ENCODE data around the gene RNPEP. TPM values are rescaled to one million over a fixed set of nuclear protein-coding genes. Genes with fewer than 3 reads are reported as not detected.
"Not testable (repeated sequence)": the region's sequence is repeated elsewhere in the genome, so short reads cannot be mapped to it uniquely, and the experiment has no call there.

RNPEP gene
- total RNA-seq, 1 donor from 2014 or later, result 33.2 TPM

- intact Hi-C loops (cut with micrococcal nuclease), result loop anchor here (1.0 kb wide), 1 partner anchor 126 kb away; no protein-coding TSS in a partner anchor
Measured at GRCh38 chr1:202009326-202010179, 27.1 kb downstream of the RNPEP start.

- intact Hi-C loops (cut with micrococcal nuclease), result no loop called here
Measured at GRCh38 chr1:202010180-202011015, 27.9 kb downstream of the RNPEP start, which contains the start of gene ELF3. TSS of gene ELF3 (plus strand) at chr1:202010587. CDS start at chr1:202011137, 550 bp downstream.

- intact Hi-C loops (cut with micrococcal nuclease), result no loop called here
Measured at GRCh38 chr1:202011994-202012393, 29.5 kb downstream of the RNPEP start.

GRCh38 chr1:202012544-202013478 lies 30.4 kb downstream of the RNPEP start:
- intact Hi-C loops (cut with micrococcal nuclease), result no loop called here

GRCh38 chr1:202013603-202014002 lies 31.2 kb downstream of the RNPEP start:
- intact Hi-C loops (cut with micrococcal nuclease), result no loop called here

GRCh38 chr1:202014060-202014459 lies 31.6 kb downstream of the RNPEP start:
- intact Hi-C loops (cut with micrococcal nuclease), result no loop called here

- intact Hi-C loops (cut with micrococcal nuclease), result no loop called here
Measured at GRCh38 chr1:202014915-202015661, 32.6 kb downstream of the RNPEP start.

- intact Hi-C loops (cut with micrococcal nuclease), result no loop called here
Measured at GRCh38 chr1:202015662-202015937, 33.2 kb downstream of the RNPEP start.

- intact Hi-C loops (cut with micrococcal nuclease), result no loop called here
Measured at GRCh38 chr1:202016022-202016810, 33.8 kb downstream of the RNPEP start.

- intact Hi-C loops (cut with micrococcal nuclease), result no loop called here
Measured at GRCh38 chr1:202016811-202017748, 34.6 kb downstream of the RNPEP start.

GRCh38 chr1:202017749-202018467 lies 35.5 kb downstream of the RNPEP start:
- intact Hi-C loops (cut with micrococcal nuclease), result no loop called here

GRCh38 chr1:202018468-202019234 lies 36.2 kb downstream of the RNPEP start:
- intact Hi-C loops (cut with micrococcal nuclease), result no loop called here

GRCh38 chr1:202019235-202019558 lies 36.7 kb downstream of the RNPEP start:
- intact Hi-C loops (cut with micrococcal nuclease), result not testable (repeated sequence)

- intact Hi-C loops (cut with micrococcal nuclease), result no loop called here
Measured at GRCh38 chr1:202023001-202023433, 40.6 kb downstream of the RNPEP start.

GRCh38 chr1:202029171-202029665 lies 46.8 kb downstream of the RNPEP start:
- intact Hi-C loops (cut with micrococcal nuclease), result no loop called here

- intact Hi-C loops (cut with micrococcal nuclease), result no loop called here
Measured at GRCh38 chr1:202029727-202030126, 47.3 kb downstream of the RNPEP start.

- intact Hi-C loops (cut with micrococcal nuclease), result no loop called here
Measured at GRCh38 chr1:202031796-202032195, 49.3 kb downstream of the RNPEP start.

Data from T-helper 2 cell treated with Interferon-gamma antibody and Interleukin-4, amounts not matched to agents 100 ng/mL and 5 ng/mL, for 36 hours (primary cell).